AG04450 (cell line): ENCODE results near the gene ZCWPW1. TPM values are rescaled to one million over a fixed set of nuclear protein-coding genes. Genes with fewer than 3 reads are reported as not detected.
"Not testable (repeated sequence)": the region's sequence is repeated elsewhere in the genome, so short reads cannot be mapped to it uniquely, and the experiment has no call there.

Source experiments
- CTCF ChIA-PET: fragments of 300-600, 350-600 bp; formaldehyde crosslinking; extraction: SDS; loops from one replicate; lab custom pipeline; 2022; ENCODE audit warnings: antibody characterized with exemption, inconsistent platforms; lab: Charles Lee
- POLR2A ChIA-PET: fragments of 350-600 bp; formaldehyde crosslinking; extraction: SDS; loops from one replicate; lab custom pipeline; 2021; ENCODE audit warnings: antibody characterized with exemption, inconsistent platforms; lab: Yijun Ruan, JAX
- DNase-seq: peaks from one replicate; pipeline ENCODE4 v3.0.0-alpha.2; 2011; ENCODE audit warnings: low read depth, low spot score
- H3K27ac ChIP-seq: one replicate; pipeline ENCODE4 v1.5.1; 2012; ENCODE audit warnings: low read depth, low read length, control low read depth
- H3K27me3 ChIP-seq: one replicate; pipeline ENCODE4 v1.6.0; 2012; ENCODE audit warnings: low read length; ENCODE audit not compliant: control insufficient read depth, insufficient read depth
- H3K4me3 ChIP-seq: 2 replicates; pipeline ENCODE4 v1.5.1; 2011; ENCODE audit warnings: mild to moderate bottlenecking, low read depth, low read length, control low read depth
- H3K9me3 ChIP-seq: 2 replicates; pipeline ENCODE4 v1.5.1; 2012; ENCODE audit warnings: low read length; ENCODE audit not compliant: control insufficient read depth, insufficient read depth
- polyA plus RNA-seq: library from polyadenylated mRNA; depleted of rRNA; stranded (reverse); fragments of >200 nt; gene quantifications from 2 replicates; pipeline ENCODE4 v1.2.3, GENCODE V29; 2011
- TF ChIP-seq, protein P1 (sequence below): IDR thresholded peaks from 2 replicates; pipeline ENCODE4 v1.5.1; 2011; ENCODE audit warnings: low read depth, low read length, control low read depth, inconsistent platforms

The ZCWPW1 gene
- polyA plus RNA-seq, 1 experiment: 1.5 TPM

GRCh38 chr7:100378114-100378755 is 50.3 kb downstream of the ZCWPW1 start:
- Histone ChIP-seq H3K27ac (no peak overlapping the region), H3K4me3 (no peak overlapping the region), H3K27me3 (no peaks in the 10 kb centered on the region), H3K9me3 (no peaks in the 10 kb centered on the region)
- ChIA-PET POLR2A (no interaction called here), CTCF (no interaction called here)
- TF ChIP-seq, protein P1, sequence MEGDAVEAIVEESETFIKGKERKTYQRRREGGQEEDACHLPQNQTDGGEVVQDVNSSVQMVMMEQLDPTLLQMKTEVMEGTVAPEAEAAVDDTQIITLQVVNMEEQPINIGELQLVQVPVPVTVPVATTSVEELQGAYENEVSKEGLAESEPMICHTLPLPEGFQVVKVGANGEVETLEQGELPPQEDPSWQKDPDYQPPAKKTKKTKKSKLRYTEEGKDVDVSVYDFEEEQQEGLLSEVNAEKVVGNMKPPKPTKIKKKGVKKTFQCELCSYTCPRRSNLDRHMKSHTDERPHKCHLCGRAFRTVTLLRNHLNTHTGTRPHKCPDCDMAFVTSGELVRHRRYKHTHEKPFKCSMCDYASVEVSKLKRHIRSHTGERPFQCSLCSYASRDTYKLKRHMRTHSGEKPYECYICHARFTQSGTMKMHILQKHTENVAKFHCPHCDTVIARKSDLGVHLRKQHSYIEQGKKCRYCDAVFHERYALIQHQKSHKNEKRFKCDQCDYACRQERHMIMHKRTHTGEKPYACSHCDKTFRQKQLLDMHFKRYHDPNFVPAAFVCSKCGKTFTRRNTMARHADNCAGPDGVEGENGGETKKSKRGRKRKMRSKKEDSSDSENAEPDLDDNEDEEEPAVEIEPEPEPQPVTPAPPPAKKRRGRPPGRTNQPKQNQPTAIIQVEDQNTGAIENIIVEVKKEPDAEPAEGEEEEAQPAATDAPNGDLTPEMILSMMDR: no peak
- no peak for DNase-seq

DNA sequence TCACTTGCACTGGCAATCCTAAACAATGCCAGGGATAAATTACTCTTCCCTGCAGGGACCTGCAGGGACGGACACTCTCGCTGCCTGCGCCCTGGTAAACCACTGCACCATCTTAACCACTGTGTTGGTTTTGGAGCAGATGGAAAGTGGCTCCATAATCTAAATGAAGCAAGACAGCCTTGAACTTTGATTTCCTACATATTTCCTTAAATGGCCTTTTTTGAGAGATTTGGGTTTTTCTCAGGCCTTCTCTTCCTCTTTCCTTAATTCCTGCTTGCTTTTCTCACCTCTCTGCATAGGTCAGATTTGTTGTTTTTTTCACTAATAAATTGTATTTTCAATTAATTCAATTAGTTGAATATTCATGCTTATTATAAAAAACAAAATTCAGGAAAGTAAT is 52.4 kb downstream of the ZCWPW1 start:
- TF ChIP-seq, protein P1: no peak
- DNase-seq: no peak
- Histone ChIP-seq H3K27me3 (no peaks in the 10 kb centered on the region), H3K27ac (no peak overlapping the region), H3K4me3 (no peak overlapping the region), H3K9me3 (no peaks in the 10 kb centered on the region)
- POLR2A ChIA-PET: no interaction called here
- CTCF ChIA-PET: no interaction called here

DNA sequence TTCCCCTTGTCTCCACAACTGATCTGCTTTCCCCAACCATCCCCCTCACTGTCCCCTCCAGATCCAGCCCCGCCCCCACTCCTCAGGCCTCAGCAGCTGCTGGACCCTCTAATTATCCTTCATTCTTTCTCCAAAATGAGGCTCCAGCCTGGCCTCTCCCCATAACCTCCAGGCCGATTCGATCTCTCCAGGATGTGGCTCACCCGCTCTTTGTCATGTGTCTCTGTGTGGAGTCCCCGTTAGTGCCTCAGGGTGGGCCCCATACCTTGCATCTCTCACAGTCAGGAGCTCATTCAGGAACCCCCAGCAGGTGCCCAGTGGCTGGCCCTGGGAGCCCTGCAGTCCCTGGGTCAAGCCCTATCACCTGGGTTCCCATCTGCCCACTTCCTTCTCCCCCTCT is 53.9 kb downstream of the ZCWPW1 start:
- H3K4me3 ChIP-seq: no peak overlapping the region
- no peak for DNase-seq
- POLR2A ChIA-PET: interaction anchor here (0.7 kb wide), 1 partner anchor 105 kb away, joined by 8 read pairs; the partner anchor contains the start of gene TSC22D4
- no peak overlapping the region for H3K27ac ChIP-seq
- H3K27me3 ChIP-seq: no peaks in the 10 kb centered on the region
- H3K9me3 ChIP-seq: no peaks in the 10 kb centered on the region
- TF ChIP-seq, protein P1: no peak
- CTCF ChIA-PET: no interaction called here

DNA sequence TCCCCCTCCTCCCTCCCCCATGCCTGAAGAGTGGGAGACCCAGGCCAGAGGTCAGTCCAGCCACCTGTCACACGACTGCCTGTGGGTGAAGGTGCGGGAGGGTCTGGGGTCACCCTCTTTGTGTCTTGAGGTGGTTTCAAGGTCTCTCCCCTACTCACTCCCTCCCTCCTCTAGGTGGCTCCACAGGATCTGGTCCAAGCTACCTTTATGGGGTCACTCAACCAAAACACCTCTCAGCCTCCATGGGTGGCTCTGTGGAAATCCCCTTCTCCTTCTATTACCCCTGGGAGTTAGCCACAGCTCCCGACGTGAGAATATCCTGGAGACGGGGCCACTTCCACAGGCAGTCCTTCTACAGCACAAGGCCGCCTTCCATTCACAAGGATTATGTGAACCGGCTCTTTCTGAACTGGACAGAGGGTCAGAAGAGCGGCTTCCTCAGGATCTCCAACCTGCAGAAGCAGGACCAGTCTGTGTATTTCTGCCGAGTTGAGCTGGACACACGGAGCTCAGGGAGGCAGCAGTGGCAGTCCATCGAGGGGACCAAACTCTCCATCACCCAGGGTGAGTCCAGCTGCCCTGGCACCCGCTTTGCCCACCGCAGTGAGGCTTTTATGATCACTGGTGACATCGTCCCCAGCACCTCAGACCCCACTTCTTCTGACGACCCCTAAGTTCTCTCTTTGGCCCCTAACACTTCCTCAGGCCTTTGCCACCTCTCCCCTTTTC is 54.5 kb downstream of the ZCWPW1 start:
- H3K4me3 ChIP-seq, H3K9me3 ChIP-seq, DNase-seq, H3K27ac ChIP-seq, CTCF ChIA-PET, H3K27me3 ChIP-seq: not testable (repeated sequence)
- POLR2A ChIA-PET: interaction anchor here (0.6 to 0.7 kb wide), 2 partner anchors 43 to 105 kb away, joined by 3 to 8 read pairs; partner anchors contain the start of gene TSC22D4

DNA sequence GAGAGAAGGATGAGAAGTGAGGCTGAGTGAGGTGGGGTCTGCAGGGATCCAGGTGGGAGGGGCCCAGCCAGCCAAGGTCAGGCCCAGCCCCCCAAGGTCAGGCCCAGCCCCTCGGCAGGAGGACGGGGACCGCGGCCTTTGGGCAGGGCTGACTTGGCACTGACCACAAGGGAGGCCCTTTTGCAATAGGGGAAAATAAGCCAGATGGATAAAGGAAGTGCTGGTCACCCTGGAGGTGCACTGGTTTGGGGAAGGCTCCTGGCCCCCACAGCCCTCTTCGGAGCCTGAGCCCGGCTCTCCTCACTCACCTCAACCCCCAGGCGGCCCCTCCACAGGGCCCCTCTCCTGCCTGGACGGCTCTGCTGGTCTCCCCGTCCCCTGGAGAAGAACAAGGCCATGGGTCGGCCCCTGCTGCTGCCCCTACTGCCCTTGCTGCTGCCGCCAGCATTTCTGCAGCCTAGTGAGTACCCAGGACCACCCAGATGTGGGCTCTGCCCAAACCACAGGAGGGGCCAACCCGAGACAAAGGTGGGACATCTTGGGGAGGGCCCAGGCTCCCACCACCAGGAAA is 55.2 kb downstream of the ZCWPW1 start, which contains the start of gene PILRA:
PILRA (plus strand) TSS at position 227 of the 571 bp plus-strand sequence; CDS start at position 397, 170 bp downstream.
- Histone ChIP-seq H3K27ac (no peak within 1 kb of the TSS), H3K27me3 (no peaks in the 10 kb centered on the region), H3K9me3 (no peaks in the 10 kb centered on the region), H3K4me3 (no peak within 1 kb of the TSS)
- no peak for DNase-seq
- TF ChIP-seq, protein P1: no peak
- CTCF ChIA-PET: no interaction called here
- POLR2A ChIA-PET: no interaction called here
